Liver (tissue), 9 donors: ENCODE results near the gene SLC30A4. TPM values are rescaled to one million over a fixed set of nuclear protein-coding genes. Genes with fewer than 3 reads are reported as not detected.

ENCODE experiments used
- DNase-seq: peaks from one replicate; pipeline ENCODE4 v3.0.0-alpha.2; 2017; ENCODE audit warnings: low spot score
- H3K27ac ChIP-seq, 2 donors: one replicate each; pipeline ENCODE4 v1.7.0; 2013; ENCODE audit warnings: inconsistent platforms in 2 of 2, low read length in 2 of 2, control low read depth in 1 of 2, low read depth in 1 of 2, mild to moderate bottlenecking in 1 of 2
- H3K27me3 ChIP-seq, 4 donors: one replicate each; pipeline versions ENCODE4 v1.6.1 to v1.7.0; 2013; ENCODE audit warnings: low read length in 3 of 4, inconsistent platforms in 1 of 4, mild to moderate bottlenecking in 1 of 4, moderate library complexity in 1 of 4; ENCODE audit not compliant: control insufficient read depth in 4 of 4, insufficient read depth in 4 of 4
- H3K36me3 ChIP-seq, 4 donors: one replicate each; pipeline versions ENCODE4 v1.6.1 to v1.7.0; 2013; ENCODE audit warnings: low read length in 3 of 4, mild to moderate bottlenecking in 3 of 4, low read depth in 1 of 4, moderate library complexity in 1 of 4; ENCODE audit not compliant: control insufficient read depth in 4 of 4, insufficient read depth in 3 of 4
- H3K4me1 ChIP-seq, 4 donors: one replicate each; pipeline versions ENCODE4 v1.6.1 to v1.7.0; 2013; ENCODE audit warnings: low read length in 3 of 4, mild to moderate bottlenecking in 3 of 4, moderate library complexity in 1 of 4; ENCODE audit not compliant: control insufficient read depth in 4 of 4, insufficient read depth in 4 of 4
- H3K4me3 ChIP-seq, 3 donors: one replicate each; pipeline versions ENCODE4 v1.6.1 to v1.7.0; 2013; ENCODE audit warnings: low read length in 3 of 3, control low read depth in 1 of 3, low read depth in 1 of 3, mild to moderate bottlenecking in 1 of 3
- H3K9ac ChIP-seq, 2 donors: one replicate each; pipeline ENCODE4 v1.7.0; 2013; ENCODE audit warnings: low read length in 2 of 2, mild to moderate bottlenecking in 2 of 2, moderate library complexity in 2 of 2, control low read depth in 1 of 2, low read depth in 1 of 2
- H3K9me3 ChIP-seq, 4 donors: one replicate each; pipeline versions ENCODE4 v1.6.1 to v1.7.0; 2013; ENCODE audit warnings: low read length in 3 of 4; ENCODE audit not compliant: control insufficient read depth in 4 of 4
- ATF3 ChIP-seq: IDR thresholded peaks from 2 replicates; pipeline ENCODE4 v1.6.1; 2016; ENCODE audit warnings: antibody characterized with exemption
- FOXA1 ChIP-seq: IDR thresholded peaks from 2 replicates; pipeline ENCODE4 v1.6.1; 2016; ENCODE audit warnings: antibody characterized with exemption
- FOXA2 ChIP-seq: IDR thresholded peaks from 2 replicates; pipeline ENCODE4 v1.6.1; 2016; ENCODE audit warnings: antibody characterized with exemption
- GABPA ChIP-seq, 2 donors: IDR thresholded peaks in 1 of 2; conservative IDR thresholded peaks in 1 of 2; 2 replicates each; pipeline ENCODE4 v1.6.1; 2016; ENCODE audit warnings: antibody characterized with exemption in 2 of 2, mild to moderate bottlenecking in 1 of 2, moderate library complexity in 1 of 2
- HNF4A ChIP-seq, 2 donors: conservative IDR thresholded peaks; 2 replicates each; pipeline ENCODE4 v1.6.1; 2016; ENCODE audit warnings: antibody characterized with exemption in 2 of 2, mild to moderate bottlenecking in 2 of 2
- HNF4G ChIP-seq: IDR thresholded peaks from 2 replicates; pipeline ENCODE4 v1.6.1; 2016; ENCODE audit warnings: antibody characterized with exemption
- JUND ChIP-seq, 2 donors: IDR thresholded peaks; 2 replicates each; pipeline ENCODE4 v1.6.1; 2016; ENCODE audit warnings: antibody characterized with exemption in 2 of 2
- NR2F2 ChIP-seq: IDR thresholded peaks from 2 replicates; pipeline ENCODE4 v1.6.1; 2016; ENCODE audit warnings: antibody characterized with exemption
- RAD21 ChIP-seq, 2 donors: IDR thresholded peaks; 2 replicates each; pipeline ENCODE4 v1.6.1; 2016; ENCODE audit warnings: antibody characterized with exemption in 2 of 2, mild to moderate bottlenecking in 2 of 2
- RXRA ChIP-seq, 2 donors: IDR thresholded peaks; 2 replicates each; pipeline ENCODE4 v1.6.1; 2017 to 2018; ENCODE audit warnings: antibody characterized with exemption in 2 of 2, mild to moderate bottlenecking in 1 of 2
- SP1 ChIP-seq: IDR thresholded peaks from 2 replicates; pipeline ENCODE4 v1.6.1; 2018; ENCODE audit warnings: antibody characterized with exemption, mild to moderate bottlenecking
- TAF1 ChIP-seq: conservative IDR thresholded peaks from 2 replicates; pipeline ENCODE4 v1.6.1; 2016; ENCODE audit warnings: antibody characterized with exemption, mild to moderate bottlenecking
- YY1 ChIP-seq: IDR thresholded peaks from 2 replicates; pipeline ENCODE4 v1.6.1; 2016; ENCODE audit warnings: antibody characterized with exemption, mild to moderate bottlenecking
- WGBS: extraction: QIAGEN DNeasy Blood & Tissue Kit; methylation state at CpG from one replicate; pipeline ENCODE4 v1.1.7; 2013; 5-methylcytosine and 5-hydroxymethylcytosine counted together
- polyA plus RNA-seq, 2 donors: library from polyadenylated mRNA; stranded (reverse) in 1 of 2; unstranded in 1 of 2; fragments of 200-250 nt in 1 of 2; fragments of >200 nt in 1 of 2; fragmentation: Nextera tagmentation in 1 of 2; extraction: Ambion mirVana in 1 of 2; gene quantifications; one replicate each; pipeline versions ENCODE4 v1.2.1 to v1.2.3, GENCODE V29; 2013 to 2015
- total RNA-seq, 2 donors: library from RNA; depleted of rRNA; stranded (reverse); fragments of >200 nt; gene quantifications; one replicate each; pipeline ENCODE4 v1.2.3, GENCODE V29; 2014
- TF ChIP-seq, protein P1 (sequence below): IDR thresholded peaks from 2 replicates; pipeline ENCODE4 v1.6.1; 2016; ENCODE audit warnings: antibody characterized with exemption
- TF ChIP-seq, protein P2 (sequence below): fragments of 150-350 bp; IDR thresholded peaks from 2 replicates; pipeline ENCODE4 v1.5.1; 2017; ENCODE audit warnings: improper control_type of control experiment, low read depth, low read length; ENCODE audit not compliant: missing input control
- TF ChIP-seq, protein P3 (sequence below): IDR thresholded peaks from 2 replicates; pipeline ENCODE4 v1.6.1; 2016; ENCODE audit warnings: antibody characterized with exemption
- donor health status: healthy.
- donor health status: healthy.
- donor health status: healthy.
- donor health status: healthy.
- donor health status: healthy.

Gene SLC30A4
- total and polyA plus RNA-seq, 4 donors: 0.69 to 5.6 (median 2.7) TPM

GRCh38 chr15:45439521-45440260 lies 82.9 kb downstream of the SLC30A4 start:
- no peak for TF ChIP-seq RXRA (IDR thresholded peaks at IDR 0.05)
- TF ChIP-seq HNF4A (conservative IDR thresholded peaks at IDR 0.05): no peak
- TF ChIP-seq YY1: no peak
- no peak for TF ChIP-seq FOXA1
- TF ChIP-seq, protein P1, sequence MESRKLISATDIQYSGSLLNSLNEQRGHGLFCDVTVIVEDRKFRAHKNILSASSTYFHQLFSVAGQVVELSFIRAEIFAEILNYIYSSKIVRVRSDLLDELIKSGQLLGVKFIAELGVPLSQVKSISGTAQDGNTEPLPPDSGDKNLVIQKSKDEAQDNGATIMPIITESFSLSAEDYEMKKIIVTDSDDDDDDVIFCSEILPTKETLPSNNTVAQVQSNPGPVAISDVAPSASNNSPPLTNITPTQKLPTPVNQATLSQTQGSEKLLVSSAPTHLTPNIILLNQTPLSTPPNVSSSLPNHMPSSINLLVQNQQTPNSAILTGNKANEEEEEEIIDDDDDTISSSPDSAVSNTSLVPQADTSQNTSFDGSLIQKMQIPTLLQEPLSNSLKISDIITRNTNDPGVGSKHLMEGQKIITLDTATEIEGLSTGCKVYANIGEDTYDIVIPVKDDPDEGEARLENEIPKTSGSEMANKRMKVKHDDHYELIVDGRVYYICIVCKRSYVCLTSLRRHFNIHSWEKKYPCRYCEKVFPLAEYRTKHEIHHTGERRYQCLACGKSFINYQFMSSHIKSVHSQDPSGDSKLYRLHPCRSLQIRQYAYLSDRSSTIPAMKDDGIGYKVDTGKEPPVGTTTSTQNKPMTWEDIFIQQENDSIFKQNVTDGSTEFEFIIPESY: no peak
- TF ChIP-seq GABPA (IDR thresholded peaks at IDR 0.05 in 1 of 2, conservative IDR thresholded peaks at IDR 0.05 in 1 of 2): no peak
- no peak for TF ChIP-seq HNF4G
- no peak for TF ChIP-seq SP1
- no peak for TF ChIP-seq JUND (IDR thresholded peaks at IDR 0.05)
- TF ChIP-seq, protein P2, sequence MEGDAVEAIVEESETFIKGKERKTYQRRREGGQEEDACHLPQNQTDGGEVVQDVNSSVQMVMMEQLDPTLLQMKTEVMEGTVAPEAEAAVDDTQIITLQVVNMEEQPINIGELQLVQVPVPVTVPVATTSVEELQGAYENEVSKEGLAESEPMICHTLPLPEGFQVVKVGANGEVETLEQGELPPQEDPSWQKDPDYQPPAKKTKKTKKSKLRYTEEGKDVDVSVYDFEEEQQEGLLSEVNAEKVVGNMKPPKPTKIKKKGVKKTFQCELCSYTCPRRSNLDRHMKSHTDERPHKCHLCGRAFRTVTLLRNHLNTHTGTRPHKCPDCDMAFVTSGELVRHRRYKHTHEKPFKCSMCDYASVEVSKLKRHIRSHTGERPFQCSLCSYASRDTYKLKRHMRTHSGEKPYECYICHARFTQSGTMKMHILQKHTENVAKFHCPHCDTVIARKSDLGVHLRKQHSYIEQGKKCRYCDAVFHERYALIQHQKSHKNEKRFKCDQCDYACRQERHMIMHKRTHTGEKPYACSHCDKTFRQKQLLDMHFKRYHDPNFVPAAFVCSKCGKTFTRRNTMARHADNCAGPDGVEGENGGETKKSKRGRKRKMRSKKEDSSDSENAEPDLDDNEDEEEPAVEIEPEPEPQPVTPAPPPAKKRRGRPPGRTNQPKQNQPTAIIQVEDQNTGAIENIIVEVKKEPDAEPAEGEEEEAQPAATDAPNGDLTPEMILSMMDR: no peak
- no peak for TF ChIP-seq FOXA2
- TF ChIP-seq NR2F2: no peak
- TF ChIP-seq, protein P3, sequence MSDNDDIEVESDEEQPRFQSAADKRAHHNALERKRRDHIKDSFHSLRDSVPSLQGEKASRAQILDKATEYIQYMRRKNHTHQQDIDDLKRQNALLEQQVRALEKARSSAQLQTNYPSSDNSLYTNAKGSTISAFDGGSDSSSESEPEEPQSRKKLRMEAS: no peak
- TF ChIP-seq TAF1: no peak
- Histone ChIP-seq H3K9ac (no peak overlapping the region), H3K9me3 (no peaks in the 10 kb centered on the region), H3K4me3 (no peak overlapping the region), H3K36me3 (no peaks in the 10 kb centered on the region), H3K27me3 (no peaks in the 10 kb centered on the region), H3K4me1 (no peaks in the 10 kb centered on the region), H3K27ac (no peak overlapping the region)
- WGBS: 73% methylated on average over 5 of the region's 5 CpGs
- no peak for DNase-seq

GRCh38 chr15:45435124-45435903 lies 87.2 kb downstream of the SLC30A4 start:
- Histone ChIP-seq H3K27ac (no peak overlapping the region), H3K4me3 (no peak overlapping the region), H3K27me3 (no peaks in the 10 kb centered on the region), H3K4me1 (peaks cover 0 to 6% (median 3%) of the 10 kb centered on the region in 4 donors), H3K36me3 (no peaks in the 10 kb centered on the region), H3K9ac (no peak overlapping the region), H3K9me3 (no peaks in the 10 kb centered on the region)
- no peak for DNase-seq
- TF ChIP-seq YY1 (no peak), FOXA2 (no peak), RAD21 (IDR thresholded peaks at IDR 0.05) (no peak), SP1 (no peak), HNF4A (conservative IDR thresholded peaks at IDR 0.05) (no peak), ATF3 (no peak), FOXA1 (no peak), RXRA (IDR thresholded peaks at IDR 0.05) (no peak), GABPA (IDR thresholded peaks at IDR 0.05 in 1 of 2, conservative IDR thresholded peaks at IDR 0.05 in 1 of 2) (no peak)
- TF ChIP-seq, protein P1: no peak
- TF ChIP-seq, protein P3: no peak
- 71% methylated on average over 8 of the region's 8 CpGs for WGBS
